ENCODE data around the gene FBLN7. TPM values are rescaled to one million over a fixed set of nuclear protein-coding genes. Genes with fewer than 3 reads are reported as not detected.

The FBLN7 gene
- total RNA-seq, 1 donor from 2014 or later: under 0.01 TPM

- Histone ChIP-seq H3K27me3 (ENCODE audit: control insufficient read depth, insufficient read depth, low read length) (peaks cover 2% of the 10 kb centered on the region), H3K4me3 (ENCODE audit: low read depth, low read length) (no peak overlapping the region), H3K36me3 (ENCODE audit: control insufficient read depth, insufficient read depth, low read length) (no peaks in the 10 kb centered on the region)
- TF ChIP-seq CTCF (IDR thresholded peaks at IDR 0.05; ENCODE audit: insufficient read depth, low read length, severe bottlenecking): no peak
- FAIRE-seq: peak; percentile 75
- DNase-seq (ENCODE audit: low read depth): no peak
Measured at GRCh38 chr2:112142525-112143078, 4.4 kb downstream of the FBLN7 start.

GRCh38 chr2:112143150-112143549 is 5.0 kb downstream of the FBLN7 start:
- H3K27me3 ChIP-seq (ENCODE audit: control insufficient read depth, insufficient read depth, low read length): no peaks in the 10 kb centered on the region
- H3K4me3 ChIP-seq (ENCODE audit: low read depth, low read length): no peak overlapping the region
- no peak for FAIRE-seq
- no peaks in the 10 kb centered on the region for H3K36me3 ChIP-seq (ENCODE audit: control insufficient read depth, insufficient read depth, low read length)
- no peak for TF ChIP-seq CTCF (IDR thresholded peaks at IDR 0.05; ENCODE audit: insufficient read depth, low read length, severe bottlenecking)
- DNase-seq (ENCODE audit: low read depth): no peak

- no peak for FAIRE-seq
Measured at GRCh38 chr2:112144966-112145365, 6.8 kb downstream of the FBLN7 start.

GRCh38 chr2:112147382-112148168 is 9.4 kb downstream of the FBLN7 start:
- Histone ChIP-seq H3K27me3 (ENCODE audit: control insufficient read depth, insufficient read depth, low read length) (no peaks in the 10 kb centered on the region), H3K36me3 (ENCODE audit: control insufficient read depth, insufficient read depth, low read length) (no peaks in the 10 kb centered on the region), H3K4me3 (ENCODE audit: low read depth, low read length) (no peak overlapping the region)
- no peak for DNase-seq (ENCODE audit: low read depth)
- no peak for FAIRE-seq
- TF ChIP-seq CTCF (IDR thresholded peaks at IDR 0.05; ENCODE audit: insufficient read depth, low read length, severe bottlenecking): no peak

More at GRCh38 chr2:112144966-112145365, 6.8 kb downstream of the FBLN7 start:
- DNase-seq (ENCODE audit: low read depth): no peak
- H3K36me3 ChIP-seq (ENCODE audit: control insufficient read depth, insufficient read depth, low read length): no peaks in the 10 kb centered on the region
- H3K4me3 ChIP-seq (ENCODE audit: low read depth, low read length): no peak overlapping the region
- no peak for TF ChIP-seq CTCF (IDR thresholded peaks at IDR 0.05; ENCODE audit: insufficient read depth, low read length, severe bottlenecking)
- H3K27me3 ChIP-seq (ENCODE audit: control insufficient read depth, insufficient read depth, low read length): no peaks in the 10 kb centered on the region

- H3K36me3 ChIP-seq (ENCODE audit: control insufficient read depth, insufficient read depth, low read length): no peaks in the 10 kb centered on the region
- no peak for FAIRE-seq
- H3K27me3 ChIP-seq (ENCODE audit: control insufficient read depth, insufficient read depth, low read length): no peaks in the 10 kb centered on the region
- no peak for DNase-seq (ENCODE audit: low read depth)
- H3K4me3 ChIP-seq (ENCODE audit: low read depth, low read length): no peak overlapping the region
- TF ChIP-seq CTCF (IDR thresholded peaks at IDR 0.05; ENCODE audit: insufficient read depth, low read length, severe bottlenecking): no peak
Measured at GRCh38 chr2:112148477-112148876, 10.3 kb downstream of the FBLN7 start.

All from bronchial epithelial cell (primary cell).